HUES6 (cell line): Measurements from ENCODE around the gene CDC42BPA.

Experiments
- H3K27ac ChIP-seq: 2 replicates; pipeline ENCODE4 v1.7.0; 2013; ENCODE audit warnings: low read depth, mild to moderate bottlenecking, low read length, inconsistent platforms
- H3K27me3 ChIP-seq: 2 replicates; pipeline ENCODE4 v1.6.1; 2013; ENCODE audit warnings: low read length; ENCODE audit not compliant: control insufficient read depth, insufficient read depth
- H3K36me3 ChIP-seq: 2 replicates; pipeline ENCODE4 v1.6.1; 2013; ENCODE audit warnings: low read length; ENCODE audit not compliant: control insufficient read depth, insufficient read depth
- H3K4me1 ChIP-seq: 2 replicates; pipeline ENCODE4 v1.6.1; 2013; ENCODE audit warnings: low read length; ENCODE audit not compliant: control insufficient read depth, insufficient read depth
- H3K4me3 ChIP-seq: 2 replicates; pipeline ENCODE4 v1.5.1; 2013; ENCODE audit warnings: low read depth, low read length
- H3K9ac ChIP-seq: one replicate; pipeline ENCODE4 v1.6.1; 2013; ENCODE audit warnings: mild to moderate bottlenecking, low read length
- H3K9me3 ChIP-seq: 2 replicates; pipeline ENCODE4 v1.6.1; 2013; ENCODE audit warnings: low read depth, low read length; ENCODE audit not compliant: control insufficient read depth, insufficient read depth

The CDC42BPA gene

GRCh38 chr1:227066999-227067398 lies 251.3 kb downstream of the CDC42BPA start:
- H3K4me3 ChIP-seq = no peak overlapping the region
- peaks cover 1% of the 10 kb centered on the region; the same call in 1 of the 2 replicates for H3K4me1 ChIP-seq
- no peak overlapping the region for H3K27ac ChIP-seq
- no peaks in the 10 kb centered on the region for H3K27me3 ChIP-seq
- H3K9me3 ChIP-seq = no peaks in the 10 kb centered on the region
- H3K9ac ChIP-seq = no peak overlapping the region
- H3K36me3 ChIP-seq = peaks cover 8% of the 10 kb centered on the region

GRCh38 chr1:227065311-227065710 lies 253.0 kb downstream of the CDC42BPA start:
- no peak overlapping the region for H3K27ac ChIP-seq
- no peak overlapping the region for H3K4me3 ChIP-seq
- H3K27me3 ChIP-seq = no peaks in the 10 kb centered on the region
- H3K9ac ChIP-seq = no peak overlapping the region
- H3K9me3 ChIP-seq = no peaks in the 10 kb centered on the region
- H3K4me1 ChIP-seq = no peaks in the 10 kb centered on the region
- H3K36me3 ChIP-seq = peaks cover 7% of the 10 kb centered on the region

- no peaks in the 10 kb centered on the region for H3K27me3 ChIP-seq
- no peaks in the 10 kb centered on the region for H3K4me1 ChIP-seq
- no peaks in the 10 kb centered on the region for H3K9me3 ChIP-seq
These were observed 256.0 kb downstream of the CDC42BPA start for GRCh38 chr1:227062306-227062705.

GRCh38 chr1:227059076-227059475 lies 259.2 kb downstream of the CDC42BPA start:
- H3K27me3 ChIP-seq = no peaks in the 10 kb centered on the region
- no peaks in the 10 kb centered on the region for H3K4me1 ChIP-seq
- no peaks in the 10 kb centered on the region for H3K9me3 ChIP-seq
- H3K27ac ChIP-seq = no peak overlapping the region
- no peak overlapping the region for H3K9ac ChIP-seq
- no peaks in the 10 kb centered on the region; the same call in 1 of the 2 replicates for H3K36me3 ChIP-seq
- H3K4me3 ChIP-seq = no peak overlapping the region

More at GRCh38 chr1:227062306-227062705, 256.0 kb downstream of the CDC42BPA start:
- no peak overlapping the region for H3K9ac ChIP-seq
- H3K27ac ChIP-seq = no peak overlapping the region
- H3K4me3 ChIP-seq = no peak overlapping the region
- no peaks in the 10 kb centered on the region; the same call in none of the 2 replicates for H3K36me3 ChIP-seq

- no peak overlapping the region for H3K9ac ChIP-seq
- H3K4me1 ChIP-seq = no peaks in the 10 kb centered on the region
- no peaks in the 10 kb centered on the region for H3K27me3 ChIP-seq
- H3K27ac ChIP-seq = no peak overlapping the region
- H3K36me3 ChIP-seq = no peaks in the 10 kb centered on the region; the same call in 1 of the 2 replicates
- no peak overlapping the region for H3K4me3 ChIP-seq
- H3K9me3 ChIP-seq = no peaks in the 10 kb centered on the region
These were observed 260.0 kb downstream of the CDC42BPA start for GRCh38 chr1:227058321-227058751.

GRCh38 chr1:227049253-227049652 lies 269.0 kb downstream of the CDC42BPA start:
- H3K36me3 ChIP-seq = peaks cover 9% of the 10 kb centered on the region
- no peaks in the 10 kb centered on the region for H3K9me3 ChIP-seq
- no peaks in the 10 kb centered on the region for H3K27me3 ChIP-seq
- H3K9ac ChIP-seq = no peak overlapping the region
- H3K4me3 ChIP-seq = no peak overlapping the region
- H3K4me1 ChIP-seq = no peaks in the 10 kb centered on the region
- no peak overlapping the region for H3K27ac ChIP-seq

GRCh38 chr1:227043755-227044154 lies 274.5 kb downstream of the CDC42BPA start:
- H3K27ac ChIP-seq = no peak overlapping the region
- H3K9ac ChIP-seq = no peak overlapping the region
- H3K4me3 ChIP-seq = no peak overlapping the region

GRCh38 chr1:227042292-227042691 lies 276.0 kb downstream of the CDC42BPA start:
- H3K27ac ChIP-seq = no peak overlapping the region
- H3K9ac ChIP-seq = no peak overlapping the region
- no peaks in the 10 kb centered on the region for H3K27me3 ChIP-seq
- no peaks in the 10 kb centered on the region for H3K9me3 ChIP-seq
- no peak overlapping the region for H3K4me3 ChIP-seq
- peaks cover 15% of the 10 kb centered on the region for H3K36me3 ChIP-seq
- no peaks in the 10 kb centered on the region for H3K4me1 ChIP-seq

More at GRCh38 chr1:227043755-227044154, 274.5 kb downstream of the CDC42BPA start:
- no peaks in the 10 kb centered on the region for H3K27me3 ChIP-seq
- no peaks in the 10 kb centered on the region for H3K4me1 ChIP-seq
- peaks cover 15% of the 10 kb centered on the region for H3K36me3 ChIP-seq
- H3K9me3 ChIP-seq = no peaks in the 10 kb centered on the region

- peaks cover 16% of the 10 kb centered on the region for H3K36me3 ChIP-seq
- H3K4me3 ChIP-seq = no peak overlapping the region
- H3K27ac ChIP-seq = no peak overlapping the region
- no peak overlapping the region for H3K9ac ChIP-seq
- no peaks in the 10 kb centered on the region for H3K9me3 ChIP-seq
- H3K27me3 ChIP-seq = no peaks in the 10 kb centered on the region
- no peaks in the 10 kb centered on the region for H3K4me1 ChIP-seq
These were observed 279.9 kb downstream of the CDC42BPA start for GRCh38 chr1:227038401-227038800.

GRCh38 chr1:227037121-227037520 lies 281.2 kb downstream of the CDC42BPA start:
- Histone ChIP-seq H3K9me3 (no peaks in the 10 kb centered on the region), H3K27me3 (no peaks in the 10 kb centered on the region), H3K27ac (no peak overlapping the region), H3K9ac (no peak overlapping the region), H3K36me3 (peaks cover 20% of the 10 kb centered on the region), H3K4me3 (no peak overlapping the region), H3K4me1 (peaks cover 5% of the 10 kb centered on the region; the same call in 1 of the 2 replicates)

- Histone ChIP-seq H3K27me3 (no peaks in the 10 kb centered on the region), H3K9ac (no peak overlapping the region), H3K4me3 (no peak overlapping the region), H3K4me1 (peaks cover 5% of the 10 kb centered on the region; the same call in 1 of the 2 replicates), H3K27ac (no peak overlapping the region), H3K9me3 (no peaks in the 10 kb centered on the region), H3K36me3 (peaks cover 31% of the 10 kb centered on the region)
These were observed 283.0 kb downstream of the CDC42BPA start for GRCh38 chr1:227035316-227035715.
